Measurements from ENCODE around the gene LIMA1. TPM values are rescaled to one million over a fixed set of nuclear protein-coding genes. Genes with fewer than 3 reads are reported as not detected.
A peak's percentile ranks its signal among the peaks of the same experiment; 100 is the strongest.
"Not testable (repeated sequence)": the region's sequence is repeated elsewhere in the genome, so short reads cannot be mapped to it uniquely, and the experiment has no call there.

Gene LIMA1
- total RNA-seq, 1 donor = 377 TPM

GRCh38 chr12:50219544-50219943, 63.8 kb downstream of the LIMA1 start:
- TF ChIP-seq, protein P1, sequence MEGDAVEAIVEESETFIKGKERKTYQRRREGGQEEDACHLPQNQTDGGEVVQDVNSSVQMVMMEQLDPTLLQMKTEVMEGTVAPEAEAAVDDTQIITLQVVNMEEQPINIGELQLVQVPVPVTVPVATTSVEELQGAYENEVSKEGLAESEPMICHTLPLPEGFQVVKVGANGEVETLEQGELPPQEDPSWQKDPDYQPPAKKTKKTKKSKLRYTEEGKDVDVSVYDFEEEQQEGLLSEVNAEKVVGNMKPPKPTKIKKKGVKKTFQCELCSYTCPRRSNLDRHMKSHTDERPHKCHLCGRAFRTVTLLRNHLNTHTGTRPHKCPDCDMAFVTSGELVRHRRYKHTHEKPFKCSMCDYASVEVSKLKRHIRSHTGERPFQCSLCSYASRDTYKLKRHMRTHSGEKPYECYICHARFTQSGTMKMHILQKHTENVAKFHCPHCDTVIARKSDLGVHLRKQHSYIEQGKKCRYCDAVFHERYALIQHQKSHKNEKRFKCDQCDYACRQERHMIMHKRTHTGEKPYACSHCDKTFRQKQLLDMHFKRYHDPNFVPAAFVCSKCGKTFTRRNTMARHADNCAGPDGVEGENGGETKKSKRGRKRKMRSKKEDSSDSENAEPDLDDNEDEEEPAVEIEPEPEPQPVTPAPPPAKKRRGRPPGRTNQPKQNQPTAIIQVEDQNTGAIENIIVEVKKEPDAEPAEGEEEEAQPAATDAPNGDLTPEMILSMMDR (IDR thresholded peaks at IDR 0.05; ENCODE audit: insufficient read depth, low read depth, low read length) = no peak
- H3K4me3 ChIP-seq (ENCODE audit: low read depth, low read length) = peak overlapping the region; percentile 91
- no peak for DNase-seq (ENCODE audit: low read depth)

- peak overlapping the region; percentile 91 for H3K4me3 ChIP-seq (ENCODE audit: low read depth, low read length)
Measured at GRCh38 chr12:50219001-50219400, 64.3 kb downstream of the LIMA1 start.

DNA sequence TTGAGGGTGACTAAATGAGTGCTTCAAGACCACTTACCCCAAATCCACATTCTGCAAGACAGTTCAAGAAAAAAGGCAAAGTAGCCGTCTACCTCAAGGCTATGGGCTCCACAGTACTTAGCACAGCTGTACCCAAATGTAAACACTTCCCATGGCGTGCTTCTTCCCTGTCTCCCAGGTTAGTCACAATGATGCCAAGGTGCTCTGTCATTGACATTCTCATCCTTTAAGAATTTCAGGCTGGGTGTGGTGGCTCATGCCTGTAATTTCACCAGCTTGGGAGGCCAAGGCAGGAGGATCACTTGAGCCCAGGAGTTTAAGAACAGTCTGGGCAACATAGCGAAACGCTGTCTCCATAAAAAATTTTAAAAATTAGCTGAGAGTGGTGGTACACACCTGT, 64.9 kb downstream of the LIMA1 start:
- DNase-seq (ENCODE audit: low read depth) = no peak
- H3K4me3 ChIP-seq (ENCODE audit: low read depth, low read length) = peak overlapping the region; percentile 17
- TF ChIP-seq, protein P1 (IDR thresholded peaks at IDR 0.05; ENCODE audit: insufficient read depth, low read depth, low read length) = no peak

More at GRCh38 chr12:50219001-50219400, 64.3 kb downstream of the LIMA1 start:
- not testable (repeated sequence) for DNase-seq (ENCODE audit: low read depth)

DNA sequence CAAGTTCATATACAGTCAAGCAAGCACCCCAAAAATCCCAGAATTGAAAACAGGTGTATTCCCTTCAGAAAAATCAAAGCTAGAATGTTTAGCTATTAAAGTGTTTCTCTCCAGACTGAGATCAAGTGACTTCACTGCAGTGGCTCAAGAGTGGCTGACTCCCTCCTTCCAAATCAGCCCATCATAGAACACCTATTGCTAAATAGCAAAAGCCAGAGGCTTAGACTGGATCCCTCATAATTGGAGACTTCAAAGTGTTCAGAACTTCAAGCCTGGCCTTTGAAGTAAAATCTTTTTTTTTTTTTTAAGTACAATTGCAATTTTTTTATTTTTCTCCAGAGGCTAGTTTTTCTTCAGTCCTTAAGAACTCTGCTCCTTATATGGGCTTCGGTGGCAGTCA, 66.1 kb downstream of the LIMA1 start:
- H3K4me3 ChIP-seq (ENCODE audit: low read depth, low read length) = peak overlapping the region; percentile 25
- no peak for DNase-seq (ENCODE audit: low read depth)
- TF ChIP-seq, protein P1 (IDR thresholded peaks at IDR 0.05; ENCODE audit: insufficient read depth, low read depth, low read length) = no peak

DNA sequence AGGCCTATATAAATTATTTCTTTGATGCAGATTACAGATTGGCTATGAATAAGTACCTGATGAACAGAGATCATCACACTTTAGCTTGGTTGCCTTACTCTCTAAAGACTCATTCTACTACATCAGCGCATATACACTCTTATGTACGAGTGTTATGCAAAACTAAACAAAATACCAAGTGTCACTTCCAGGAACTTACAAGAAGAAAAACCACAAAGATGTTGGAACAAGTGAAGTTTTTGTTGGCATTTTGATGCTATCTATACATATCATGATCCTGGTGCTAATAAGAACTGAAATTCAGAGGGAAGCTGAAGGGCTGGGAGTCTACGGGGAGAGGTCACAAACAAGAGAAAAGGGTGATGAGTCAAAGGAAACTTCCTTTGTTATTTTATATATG, 68.3 kb downstream of the LIMA1 start:
- TF ChIP-seq, protein P1 (IDR thresholded peaks at IDR 0.05; ENCODE audit: insufficient read depth, low read depth, low read length) = no peak
- DNase-seq (ENCODE audit: low read depth) = no peak
- H3K4me3 ChIP-seq (ENCODE audit: low read depth, low read length) = no peak overlapping the region

GRCh38 chr12:50214018-50214417, 69.3 kb downstream of the LIMA1 start:
- no peak overlapping the region for H3K4me3 ChIP-seq (ENCODE audit: low read depth, low read length)
- DNase-seq (ENCODE audit: low read depth) = no peak
- TF ChIP-seq, protein P1 (IDR thresholded peaks at IDR 0.05; ENCODE audit: insufficient read depth, low read depth, low read length) = no peak

GRCh38 chr12:50213439-50213838, 69.9 kb downstream of the LIMA1 start:
- DNase-seq (ENCODE audit: low read depth) = no peak
- TF ChIP-seq, protein P1 (IDR thresholded peaks at IDR 0.05; ENCODE audit: insufficient read depth, low read depth, low read length) = no peak
- no peak overlapping the region for H3K4me3 ChIP-seq (ENCODE audit: low read depth, low read length)

All from fibroblast of villous mesenchyme (primary cell).